GM12891 (cell line): ENCODE results near the gene AQP12A.
"Not testable (repeated sequence)": the region's sequence is repeated elsewhere in the genome, so short reads cannot be mapped to it uniquely, and the experiment has no call there.

Experiments used
- DNase-seq: peaks from one replicate; pipeline ENCODE4 v3.0.0; 2011; ENCODE audit warnings: low spot score; ENCODE audit not compliant: insufficient read length
- FAIRE-seq: peaks from 2 replicates; lab custom pipeline; 2011; peaks lifted over from hg19 to GRCh38; lab: Jason Lieb, UNC
- PAX5 ChIP-seq: IDR thresholded peaks from 2 replicates; pipeline ENCODE4 v1.6.1; 2011; ENCODE audit warnings: low read length, moderate library complexity, mild to moderate bottlenecking; ENCODE audit not compliant: insufficient read depth, severe bottlenecking
- POLR2A ChIP-seq: IDR thresholded peaks from 2 replicates; pipeline ENCODE4 v1.6.1; 2011; ENCODE audit warnings: low read depth, low read length, control low read depth
- POLR2AphosphoS5 ChIP-seq: IDR thresholded peaks from 2 replicates; pipeline ENCODE4 v1.6.1; 2011; ENCODE audit warnings: low read depth, low read length, control low read depth
- POU2F2 ChIP-seq: IDR thresholded peaks from 2 replicates; pipeline ENCODE4 v1.6.1; 2011; ENCODE audit warnings: low read depth, mild to moderate bottlenecking, control low read depth, low read length, moderate library complexity
- SPI1 ChIP-seq: IDR thresholded peaks from 2 replicates; pipeline ENCODE4 v1.6.1; 2011; ENCODE audit warnings: low read depth, low read length, control low read depth
- TAF1 ChIP-seq: IDR thresholded peaks from 2 replicates; pipeline ENCODE4 v1.6.1; 2011; ENCODE audit warnings: low read depth, low read length, control low read depth

AQP12A gene

DNA sequence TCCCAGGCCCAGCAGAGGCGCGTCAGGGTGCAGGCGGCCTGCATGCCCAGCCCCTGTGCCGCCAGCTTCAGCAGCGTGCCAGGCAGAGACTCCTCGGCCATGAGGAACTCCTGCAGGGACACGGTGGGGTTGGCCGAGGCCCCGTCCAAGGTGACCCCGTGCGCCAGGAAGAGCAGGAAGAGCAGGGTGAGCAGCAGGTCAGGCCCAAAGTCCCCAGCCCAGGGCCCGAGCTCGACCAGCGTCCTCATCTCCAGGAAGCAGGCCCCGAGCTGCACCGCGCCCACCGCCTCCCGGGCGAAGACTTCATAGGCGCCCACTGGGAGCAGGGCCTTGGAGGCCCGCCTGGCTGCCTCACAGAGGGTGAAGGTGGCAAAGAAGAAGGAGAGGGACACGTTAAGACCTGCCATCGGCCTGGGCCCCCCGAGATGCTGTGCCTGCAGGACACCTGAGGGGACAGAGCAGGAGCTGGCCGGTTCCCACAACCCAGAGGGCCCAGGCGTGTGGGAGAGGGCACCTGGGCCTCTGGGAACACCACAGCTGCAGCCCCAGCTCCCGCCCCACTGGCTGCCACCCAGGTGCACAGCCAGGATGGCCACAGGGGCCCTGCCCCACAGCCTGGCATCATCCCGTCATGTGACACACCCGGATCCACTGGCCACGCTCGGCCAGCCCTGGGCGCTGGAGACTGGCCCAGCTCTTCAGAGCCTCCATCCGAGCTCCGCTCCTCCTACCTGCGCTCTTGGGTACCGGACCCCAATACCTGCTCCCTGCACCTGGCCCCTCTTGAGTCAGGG lies 9.0 kb upstream of the AQP12A start, which contains the start of gene AQP12B:
Gene AQP12B (minus strand): TSS at position 455 of the 794 bp plus-strand sequence. CDS start 48 bp downstream, at position 407.
- FAIRE-seq, result peak; percentile 41

DNA sequence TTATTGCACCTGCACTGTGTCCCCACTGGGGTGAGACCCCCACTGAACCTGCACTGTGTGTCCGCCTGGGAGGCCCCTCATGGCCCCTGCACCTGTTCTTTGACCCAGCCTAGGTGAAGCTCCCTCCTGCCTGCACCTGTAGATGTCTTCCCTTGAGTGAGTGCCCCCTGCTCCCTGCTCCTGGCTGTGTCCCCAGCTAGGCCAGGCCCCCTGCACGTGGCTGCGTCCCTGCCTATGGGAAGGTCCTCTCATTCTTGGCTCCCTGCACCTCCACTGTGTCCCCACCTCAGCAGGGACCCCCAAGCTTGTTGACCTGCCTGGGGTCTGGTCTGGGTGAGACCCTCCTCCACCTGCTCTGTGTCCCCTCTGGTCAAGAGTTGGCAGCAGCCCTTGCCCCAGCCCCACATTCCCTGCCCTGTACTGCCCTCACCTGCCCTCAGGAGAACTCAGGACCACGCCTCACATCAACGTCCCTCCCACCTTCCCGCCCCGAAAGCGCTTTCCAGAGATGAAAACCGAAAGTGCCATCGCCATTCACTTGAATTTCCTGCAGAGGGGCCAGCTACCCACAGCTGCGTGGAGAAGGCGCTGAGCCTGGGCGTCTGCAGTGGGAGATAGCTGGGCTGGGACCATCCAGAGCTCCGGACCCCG lies 8.2 kb upstream of the AQP12A start:
- FAIRE-seq, result peak; percentile 87
- not testable (repeated sequence) for DNase-seq

More for the DNA sequence above, 9.0 kb upstream of the AQP12A start, which contains the start of gene AQP12B:
- not testable (repeated sequence) for DNase-seq

DNA sequence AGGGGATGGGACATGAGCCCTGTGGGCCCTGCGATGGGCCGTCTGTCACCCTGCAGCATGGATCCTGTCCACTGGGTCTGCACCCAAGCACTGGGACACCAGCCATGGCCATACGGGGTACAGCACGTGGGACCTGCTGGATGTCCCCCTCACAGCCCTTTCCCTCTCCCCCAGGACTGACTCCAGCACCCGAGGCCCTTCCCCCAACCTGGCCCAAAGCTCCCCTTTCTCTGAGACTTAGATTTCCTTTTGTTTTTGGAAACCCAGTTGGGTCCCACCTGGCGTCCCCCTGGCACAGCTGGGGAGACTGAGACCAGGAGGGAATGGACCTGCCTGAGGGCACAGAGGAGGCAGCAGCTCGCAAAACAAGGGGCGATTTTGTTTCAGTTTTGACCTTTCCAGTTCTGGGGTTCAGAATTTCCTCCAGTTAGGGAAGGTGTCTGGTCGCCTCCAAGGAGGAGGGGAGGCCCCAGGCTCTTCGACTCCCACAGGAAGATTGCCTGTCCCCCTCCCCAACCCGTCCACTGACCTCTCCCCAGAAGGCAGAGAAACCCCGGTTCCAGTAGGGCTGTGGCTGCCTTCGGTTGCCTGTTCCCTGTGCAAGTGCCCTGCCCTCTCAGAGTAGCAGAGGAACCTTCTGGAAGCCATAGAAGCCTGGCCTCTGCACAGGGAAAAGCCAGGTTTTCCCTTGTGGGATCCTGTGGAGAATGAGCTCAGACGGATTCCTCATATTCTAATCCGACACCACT lies 7.5 kb upstream of the AQP12A start:
- not testable (repeated sequence) for FAIRE-seq

DNA sequence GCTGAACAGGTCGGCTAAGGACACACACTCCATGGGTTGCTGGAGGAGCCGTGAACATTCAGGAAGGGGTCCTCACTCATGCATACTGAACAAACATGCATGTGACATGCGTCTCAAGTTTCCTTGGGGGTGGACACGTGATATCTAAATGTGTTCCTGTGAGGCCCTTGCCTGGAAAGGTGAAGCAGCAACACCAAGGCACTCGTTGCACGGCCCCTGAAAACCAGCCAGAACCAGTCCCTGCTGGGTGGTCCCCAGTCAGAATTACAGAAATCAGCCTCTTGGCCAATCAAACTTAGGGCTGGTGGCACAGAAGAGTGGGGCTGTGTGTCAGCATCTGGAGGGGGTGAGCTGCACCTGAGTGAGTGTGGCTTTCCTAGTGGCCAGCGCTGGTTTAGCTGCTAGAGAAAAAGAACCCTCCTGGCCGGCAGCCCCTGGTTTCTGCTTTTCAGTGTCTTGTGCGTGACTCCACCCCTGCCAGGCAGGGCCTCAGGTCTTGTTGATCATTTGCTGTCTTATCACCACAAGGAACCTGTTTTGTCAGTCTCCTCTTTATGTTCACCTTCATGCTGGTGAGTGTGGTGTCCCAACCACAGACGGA lies 5.8 kb upstream of the AQP12A start:
- DNase-seq (no peak), FAIRE-seq (no peak)
- TF ChIP-seq SPI1 (no peak), POLR2AphosphoS5 (no peak), POU2F2 (no peak), TAF1 (no peak), POLR2A (no peak), PAX5 (no peak)

More for the DNA sequence above, 7.5 kb upstream of the AQP12A start:
- not testable (repeated sequence) for DNase-seq

DNA sequence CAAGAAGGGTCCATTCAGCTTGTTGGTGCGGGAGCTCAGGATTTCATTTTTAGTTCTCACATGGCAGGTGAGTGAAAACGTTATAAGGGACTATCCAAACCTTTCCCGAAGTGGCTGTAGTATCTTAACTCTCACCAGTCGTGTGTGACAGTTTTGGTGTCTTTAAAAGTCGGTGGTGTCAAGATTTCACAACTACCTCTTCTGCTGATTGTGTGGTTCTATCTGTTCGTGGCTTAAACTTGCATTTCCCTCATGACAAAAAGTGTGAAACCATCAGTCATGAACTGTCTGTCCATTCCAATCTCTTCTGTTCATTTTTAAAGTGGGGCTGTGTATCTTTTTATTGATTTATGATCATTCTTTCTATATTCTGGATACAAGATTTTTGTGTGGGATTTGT lies 5.2 kb upstream of the AQP12A start:
- no peak for TF ChIP-seq TAF1
- TF ChIP-seq POLR2A, result no peak
- no peak for TF ChIP-seq SPI1
- no peak for TF ChIP-seq PAX5
- no peak for TF ChIP-seq POU2F2
- TF ChIP-seq POLR2AphosphoS5, result no peak
- no peak for FAIRE-seq
- no peak for DNase-seq

DNA sequence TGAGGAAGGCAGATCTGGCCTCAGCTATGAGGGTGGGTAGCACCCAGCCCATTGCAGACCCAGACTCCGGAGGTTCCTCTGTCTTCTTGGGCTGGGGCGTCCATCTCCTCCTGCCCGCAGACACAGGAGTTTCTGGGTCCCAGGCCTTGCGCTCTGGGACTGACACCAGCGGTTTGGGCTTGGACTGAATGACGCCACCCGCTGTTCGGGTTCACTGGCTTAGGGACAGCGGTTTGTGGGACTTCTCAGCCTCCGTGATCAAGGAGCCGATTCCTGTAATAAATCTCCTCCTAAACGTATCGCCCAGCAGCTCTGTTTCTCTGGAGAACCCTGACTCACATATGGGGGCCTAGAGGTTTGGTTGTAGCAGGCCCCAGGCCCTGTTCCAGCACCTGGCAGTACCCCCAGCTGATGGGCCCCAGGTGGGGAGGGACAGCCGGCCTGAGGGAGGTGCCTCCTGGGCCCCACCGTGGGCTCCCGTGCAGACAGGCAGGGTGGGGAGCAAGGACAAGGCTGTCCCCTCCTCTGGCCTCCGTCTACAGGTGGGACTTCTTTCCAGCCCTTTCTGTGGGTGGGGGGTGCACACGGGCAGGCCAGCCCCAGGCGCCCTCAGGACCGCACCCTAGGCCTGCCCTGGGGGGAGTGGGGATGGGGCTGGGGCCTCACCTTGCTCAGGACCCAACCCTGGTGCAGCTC lies 4.5 kb upstream of the AQP12A start:
- TF ChIP-seq TAF1 (no peak), PAX5 (no peak), SPI1 (no peak), POU2F2 (no peak), POLR2A (no peak), POLR2AphosphoS5 (no peak)
- DNase-seq (no peak), FAIRE-seq (no peak)

DNA sequence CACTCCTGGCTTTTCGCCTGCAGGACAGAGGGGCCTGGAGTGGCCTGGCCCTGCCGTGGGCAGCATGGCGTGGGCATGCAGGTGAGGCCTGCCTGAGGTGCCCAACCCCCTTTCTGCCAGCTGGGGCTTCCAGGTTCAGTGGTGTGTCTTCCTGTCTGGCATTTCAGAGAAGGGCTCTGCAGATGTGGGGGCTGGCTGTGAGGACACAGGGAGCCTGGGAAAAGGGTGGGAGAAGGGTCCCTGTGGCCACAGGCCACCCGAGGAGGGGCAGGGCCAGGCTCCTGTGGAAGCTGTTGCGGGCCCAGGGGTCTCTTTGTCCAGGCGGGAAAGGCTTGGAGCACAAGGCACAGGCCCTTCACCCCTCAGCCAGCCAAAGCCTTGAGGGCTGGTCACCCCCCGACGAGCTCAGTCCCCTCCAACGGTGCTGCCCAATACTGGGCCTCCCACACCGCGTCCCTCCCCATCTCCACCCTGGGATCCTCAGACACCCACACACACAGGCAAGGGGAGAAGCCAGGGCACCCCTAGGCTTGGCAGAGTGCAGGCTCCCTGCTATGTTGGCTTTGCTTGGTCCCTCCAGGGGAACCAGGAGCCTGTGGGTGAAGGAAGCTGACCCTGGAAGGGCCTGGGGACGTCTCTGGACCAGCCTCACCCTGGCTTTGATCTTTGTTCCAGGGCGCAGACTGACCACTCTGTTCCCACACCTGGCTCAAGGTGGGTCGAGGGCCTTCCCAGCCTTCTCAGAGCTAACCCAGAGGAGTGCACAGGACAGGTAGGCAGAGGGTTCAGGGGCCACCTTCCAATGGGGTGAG lies 3.7 kb upstream of the AQP12A start:
- no peak for DNase-seq
- TF ChIP-seq TAF1 (no peak), POLR2AphosphoS5 (no peak), SPI1 (no peak), POLR2A (no peak), PAX5 (no peak), POU2F2 (no peak)
- no peak for FAIRE-seq

DNA sequence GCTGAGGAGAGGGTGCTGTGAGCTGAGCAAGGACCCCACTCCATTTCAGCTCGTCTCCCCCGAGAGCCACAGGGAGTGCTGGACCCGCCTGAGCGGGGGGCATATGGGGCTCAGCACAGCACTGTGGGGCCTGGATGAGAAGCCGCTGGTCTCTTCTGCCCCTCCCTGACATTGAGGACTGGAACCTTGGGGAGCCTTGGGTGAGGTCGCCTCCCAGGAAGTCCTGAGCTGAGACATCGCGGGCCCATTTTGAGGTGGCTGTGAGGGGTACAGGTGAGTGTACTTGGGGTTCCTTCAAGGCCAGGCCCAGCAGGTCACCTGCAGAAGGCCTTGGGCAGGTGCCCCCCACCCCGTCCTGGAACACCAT lies 3.1 kb upstream of the AQP12A start:
- no peak for TF ChIP-seq POLR2AphosphoS5
- no peak for TF ChIP-seq PAX5
- no peak for TF ChIP-seq TAF1
- no peak for TF ChIP-seq POLR2A
- no peak for TF ChIP-seq POU2F2
- no peak for TF ChIP-seq SPI1
- FAIRE-seq, result no peak

DNA sequence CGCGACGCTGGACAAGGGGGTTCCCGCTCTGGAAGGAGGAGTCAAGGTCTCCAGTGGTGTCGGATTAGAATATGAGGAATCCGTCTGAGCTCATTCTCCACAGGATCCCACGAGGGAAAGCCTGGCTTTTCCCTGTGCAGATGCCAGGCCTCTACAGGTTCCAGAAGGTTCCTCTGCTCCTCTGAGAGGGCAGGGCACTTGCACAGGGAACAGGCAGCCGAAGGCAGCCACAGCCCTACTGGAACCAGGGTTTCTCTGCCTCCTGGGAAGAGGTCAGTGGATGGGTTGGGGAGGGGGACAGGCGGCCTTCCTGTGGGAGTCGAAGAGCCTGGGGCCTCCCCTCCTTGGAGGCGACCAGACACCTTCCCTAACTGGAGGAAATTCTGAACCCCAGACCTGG lies 1.7 kb upstream of the AQP12A start:
- no peak for TF ChIP-seq POLR2A
- no peak for TF ChIP-seq POU2F2
- no peak for TF ChIP-seq TAF1
- TF ChIP-seq PAX5, result no peak
- TF ChIP-seq SPI1, result no peak
- no peak for TF ChIP-seq POLR2AphosphoS5
- FAIRE-seq (no peak), DNase-seq (no peak)

More for the DNA sequence above, 3.1 kb upstream of the AQP12A start:
- no peak for DNase-seq

DNA sequence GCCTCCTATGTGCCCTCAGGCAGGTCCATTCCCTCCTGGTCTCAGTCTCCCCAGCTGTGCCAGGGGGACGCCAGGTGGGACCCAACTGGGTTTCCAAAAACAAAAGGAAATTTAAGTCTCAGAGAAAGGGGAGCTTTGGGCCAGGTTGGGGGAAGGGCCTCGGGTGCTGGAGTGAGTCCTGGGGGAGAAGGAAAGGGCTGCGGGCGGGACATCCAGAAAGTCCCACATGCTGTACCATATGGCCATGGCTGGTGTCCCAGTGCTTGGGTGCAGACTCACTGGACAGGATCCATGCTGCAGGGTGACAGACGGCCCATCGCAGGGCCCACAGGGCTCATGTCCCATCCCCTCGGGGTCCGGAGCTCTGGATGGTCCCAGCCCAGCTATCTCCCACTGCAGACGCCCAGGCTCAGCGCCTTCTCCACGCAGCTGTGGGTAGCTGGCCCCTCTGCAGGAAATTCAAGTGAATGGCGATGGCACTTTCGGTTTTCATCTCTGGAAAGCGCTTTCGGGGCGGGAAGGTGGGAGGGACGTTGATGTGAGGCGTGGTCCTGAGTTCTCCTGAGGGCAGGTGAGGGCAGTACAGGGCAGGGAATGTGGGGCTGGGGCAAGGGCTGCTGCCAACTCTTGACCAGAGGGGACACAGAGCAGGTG lies 1.1 kb upstream of the AQP12A start:
- FAIRE-seq, result peak; percentile 54
- DNase-seq, result not testable (repeated sequence)

DNA sequence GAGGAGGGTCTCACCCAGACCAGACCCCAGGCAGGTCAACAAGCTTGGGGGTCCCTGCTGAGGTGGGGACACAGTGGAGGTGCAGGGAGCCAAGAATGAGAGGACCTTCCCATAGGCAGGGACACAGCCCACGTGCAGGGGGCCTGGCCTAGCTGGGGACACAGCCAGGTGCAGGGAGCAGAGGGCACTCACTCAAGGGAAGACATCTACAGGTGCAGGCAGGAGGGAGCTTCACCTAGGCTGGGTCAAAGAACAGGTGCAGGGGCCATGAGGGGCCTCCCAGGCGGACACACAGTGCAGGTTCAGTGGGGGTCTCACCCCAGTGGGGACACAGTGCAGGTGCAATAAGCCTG lies 615 bp upstream of the AQP12A start:
- DNase-seq, result not testable (repeated sequence)

DNA sequence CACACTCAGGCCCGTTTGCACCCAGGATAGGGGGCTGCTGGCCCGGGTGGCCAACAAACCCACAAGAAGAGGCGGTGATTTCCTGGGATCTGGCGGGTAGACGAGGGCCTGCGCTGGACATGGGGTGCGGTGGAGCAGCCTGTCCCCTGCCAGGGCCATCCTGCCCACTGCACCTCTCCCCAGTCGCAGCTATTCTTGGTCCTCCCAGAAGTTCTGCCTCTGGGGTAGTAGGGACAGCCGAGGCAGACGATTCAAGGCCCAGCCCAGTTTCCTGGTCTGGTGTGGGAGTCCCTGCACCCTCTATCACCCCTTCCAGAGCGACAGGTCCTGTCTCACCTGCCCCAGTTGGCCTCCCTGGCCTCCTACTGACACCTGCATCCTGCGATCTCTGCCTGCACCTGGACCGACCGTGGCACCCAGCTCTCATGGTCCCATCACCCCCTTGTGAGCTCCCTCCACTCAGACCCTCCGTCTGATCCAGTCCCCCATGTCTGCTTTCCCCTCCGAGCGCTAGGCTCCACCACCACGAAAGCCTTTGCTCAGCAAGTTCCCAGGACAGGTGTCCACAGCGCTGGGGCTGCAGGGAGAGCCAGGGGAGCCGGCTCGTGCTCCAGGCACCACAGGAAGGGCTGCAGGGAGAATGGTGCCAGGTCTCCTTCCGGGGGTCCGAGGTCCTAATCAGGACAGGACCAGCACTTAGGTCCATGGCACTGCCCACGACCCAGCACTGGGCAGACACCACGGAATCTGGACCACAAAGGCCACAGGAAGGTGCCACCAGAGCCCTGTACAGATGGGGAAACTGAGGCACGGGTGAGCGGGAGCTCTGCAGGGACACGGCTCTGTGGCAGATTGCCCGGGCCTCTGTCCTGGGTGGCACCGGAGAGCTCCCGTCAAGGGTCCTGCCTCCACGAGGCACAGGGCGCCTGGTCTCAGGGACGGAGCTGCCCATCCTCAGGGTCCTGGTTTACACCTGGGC lies 1.2 kb downstream of the AQP12A start:
- FAIRE-seq, result peak; percentile 52
- not testable (repeated sequence) for DNase-seq

More for the DNA sequence above, 615 bp upstream of the AQP12A start:
- FAIRE-seq, result not testable (repeated sequence)
